ENCODE measurements around the gene EML6.

The EML6 gene

GRCh38 chr2:54909001-54909400, 185.5 kb downstream of the EML6 start:
- no peak for DNase-seq (ENCODE audit: low read depth in 2 of 2)

GRCh38 chr2:54912305-54912704, 188.8 kb downstream of the EML6 start:
- no peak for DNase-seq (ENCODE audit: low read depth in 2 of 2)

DNA sequence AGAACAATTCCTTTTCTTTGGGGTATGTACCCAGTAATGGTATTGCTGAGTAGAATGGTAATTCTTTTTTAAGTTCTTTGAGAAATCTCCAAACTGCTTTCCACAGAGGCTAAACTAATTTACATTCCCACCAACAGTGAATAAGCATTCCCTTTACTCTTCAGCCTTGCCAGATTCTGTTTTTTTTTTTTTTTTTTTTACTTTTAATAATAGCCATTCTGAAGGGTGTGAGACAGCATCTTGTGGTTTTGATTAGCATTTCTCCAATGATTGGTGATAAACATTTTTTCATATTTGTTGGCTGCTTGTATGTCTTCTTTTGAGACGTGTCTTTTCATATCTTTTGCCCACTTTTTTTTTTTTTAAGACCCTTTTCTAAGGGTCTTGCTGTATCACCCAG, 189.4 kb downstream of the EML6 start:
- no peak for DNase-seq (ENCODE audit: low read depth in 2 of 2)

DNA sequence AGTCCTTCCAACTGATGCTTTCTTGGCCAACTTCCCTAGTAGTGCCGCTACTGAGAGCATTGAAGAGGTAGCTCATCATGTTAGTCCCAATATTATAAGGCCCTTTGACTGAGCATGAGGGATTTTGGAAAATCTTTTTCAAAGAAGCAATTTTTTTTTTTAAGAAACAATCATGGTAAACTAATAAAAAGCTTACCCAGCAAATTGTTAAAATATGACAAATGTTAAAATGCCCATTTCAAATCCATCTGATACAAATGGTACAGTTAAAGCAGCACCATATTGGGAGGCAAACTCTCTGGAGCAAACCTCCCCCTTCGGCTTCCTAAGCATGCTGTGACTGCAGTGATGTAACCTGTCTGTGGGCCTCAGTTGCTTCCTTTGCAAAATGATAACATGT, 191.2 kb downstream of the EML6 start:
- DNase-seq (ENCODE audit: low read depth in 2 of 2), result no peak

- DNase-seq (ENCODE audit: low read depth in 2 of 2), result no peak
These were observed 191.6 kb downstream of the EML6 start for GRCh38 chr2:54915101-54915500.

GRCh38 chr2:54916637-54917036, 193.2 kb downstream of the EML6 start:
- no peak for DNase-seq (ENCODE audit: low read depth in 2 of 2)

- DNase-seq (ENCODE audit: low read depth in 2 of 2), result no peak
These were observed 195.3 kb downstream of the EML6 start for GRCh38 chr2:54918647-54919280.

DNA sequence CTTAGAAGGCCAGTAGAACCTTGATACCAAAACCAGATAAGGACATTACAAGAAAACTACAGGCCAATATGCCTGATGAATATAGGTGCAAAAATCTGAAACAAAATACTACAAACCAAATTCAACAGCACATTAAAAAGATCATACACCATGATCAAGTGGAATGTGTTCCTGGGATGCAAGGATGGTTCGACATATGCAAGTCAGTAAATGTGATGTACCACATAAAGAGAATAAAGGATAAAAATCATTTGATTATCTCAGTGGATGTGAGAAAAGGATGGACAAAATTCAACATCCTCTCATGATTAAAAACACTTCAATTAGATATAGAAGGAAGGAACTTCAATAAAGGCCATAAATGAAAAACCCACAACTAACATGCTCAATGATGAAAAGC, 197.2 kb downstream of the EML6 start:
- DNase-seq (ENCODE audit: low read depth in 2 of 2), result no peak

GRCh38 chr2:54924121-54924520, 200.7 kb downstream of the EML6 start:
- DNase-seq (ENCODE audit: low read depth in 2 of 2), result no peak

- DNase-seq (ENCODE audit: low read depth in 2 of 2), result no peak
These were observed 201.6 kb downstream of the EML6 start for GRCh38 chr2:54925022-54925421.

- no peak for DNase-seq (ENCODE audit: low read depth in 2 of 2)
These were observed 203.8 kb downstream of the EML6 start for GRCh38 chr2:54927085-54927750.

DNA sequence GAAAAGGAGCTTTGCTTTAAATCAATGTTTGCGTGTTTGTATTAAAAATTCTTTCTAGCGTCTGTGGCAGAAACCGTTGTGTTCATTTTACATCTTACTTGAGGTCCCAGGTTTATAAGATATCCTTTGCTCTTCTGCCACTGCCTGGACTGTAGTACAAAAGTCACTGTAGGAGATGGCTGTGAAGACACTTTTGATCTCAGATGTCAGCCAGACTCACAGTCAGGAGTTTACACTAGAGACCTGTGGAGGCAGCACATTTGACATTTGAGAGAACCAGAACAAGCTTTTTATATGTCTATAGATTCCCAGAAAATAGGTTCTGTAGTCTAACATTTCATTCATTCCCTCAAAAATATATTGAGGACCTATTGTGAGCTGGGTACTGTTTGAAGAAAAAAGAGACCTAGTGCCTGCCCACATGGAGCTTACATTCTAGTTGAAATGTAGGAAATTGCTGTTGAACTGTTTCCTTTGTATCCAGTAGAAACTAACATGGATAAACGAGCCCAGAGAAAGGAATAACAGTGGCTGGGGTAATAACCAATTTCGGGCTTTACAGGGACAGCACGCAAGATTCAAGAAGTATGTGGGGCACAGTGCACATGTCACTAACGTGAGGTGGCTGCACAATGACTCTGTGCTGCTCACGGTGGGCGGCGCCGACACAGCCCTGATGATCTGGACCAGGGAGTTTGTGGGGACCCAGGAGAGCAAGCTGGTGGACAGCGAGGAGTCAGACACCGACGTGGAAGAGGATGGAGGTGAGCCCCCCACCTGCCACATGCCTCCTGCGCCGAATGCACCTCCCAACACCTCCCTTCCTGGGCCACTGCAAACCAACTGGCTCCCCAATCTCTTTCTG, 204.5 kb downstream of the EML6 start:
- DNase-seq (ENCODE audit: low read depth in 2 of 2), result no peak

DNA sequence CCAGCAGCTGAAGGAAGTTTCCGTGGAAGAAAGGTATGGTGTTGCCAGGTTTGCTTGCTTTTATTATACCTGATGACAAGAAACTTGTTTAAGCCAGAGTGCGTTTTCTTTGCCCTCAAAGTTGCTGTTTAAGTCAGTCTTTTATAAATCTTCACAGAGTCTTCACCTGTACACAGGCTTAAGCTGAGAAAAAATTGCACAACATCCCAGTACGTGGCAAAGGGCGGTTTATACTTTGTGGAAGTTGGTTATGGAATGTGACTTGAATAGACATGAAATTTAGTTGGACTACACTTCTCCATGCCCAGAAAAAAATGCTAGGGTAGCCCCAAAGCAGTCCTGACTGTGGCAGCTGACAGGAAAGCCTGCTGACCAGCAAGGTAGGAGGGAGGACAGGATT, 205.3 kb downstream of the EML6 start:
- no peak for DNase-seq (ENCODE audit: low read depth in 2 of 2)

- DNase-seq (ENCODE audit: low read depth in 2 of 2), result no peak
These were observed 208.0 kb downstream of the EML6 start for GRCh38 chr2:54931473-54931872.

- DNase-seq (ENCODE audit: low read depth in 2 of 2), result no peak
These were observed 211.9 kb downstream of the EML6 start for GRCh38 chr2:54935389-54935788.

DNA sequence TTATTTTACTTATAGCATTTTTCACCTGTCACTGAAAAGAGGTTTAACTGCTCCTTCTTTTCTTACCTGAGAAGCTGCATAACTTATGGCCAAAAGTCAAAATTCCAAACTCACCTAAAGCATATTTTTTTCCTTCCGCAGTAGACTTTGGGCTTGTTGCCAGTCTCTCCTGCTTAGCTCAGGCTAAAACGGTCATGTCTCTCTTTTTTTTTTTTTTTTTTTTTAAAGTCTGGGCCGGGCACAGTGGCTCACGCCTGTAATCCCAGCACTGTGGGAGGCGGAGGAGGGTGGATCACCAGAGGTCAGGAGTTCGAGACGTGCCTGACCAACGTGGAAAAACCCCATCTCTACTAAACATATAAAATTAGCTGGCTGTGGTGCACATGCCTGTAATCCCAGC, 213.3 kb downstream of the EML6 start:
- DNase-seq (ENCODE audit: low read depth in 2 of 2), result no peak

DNA sequence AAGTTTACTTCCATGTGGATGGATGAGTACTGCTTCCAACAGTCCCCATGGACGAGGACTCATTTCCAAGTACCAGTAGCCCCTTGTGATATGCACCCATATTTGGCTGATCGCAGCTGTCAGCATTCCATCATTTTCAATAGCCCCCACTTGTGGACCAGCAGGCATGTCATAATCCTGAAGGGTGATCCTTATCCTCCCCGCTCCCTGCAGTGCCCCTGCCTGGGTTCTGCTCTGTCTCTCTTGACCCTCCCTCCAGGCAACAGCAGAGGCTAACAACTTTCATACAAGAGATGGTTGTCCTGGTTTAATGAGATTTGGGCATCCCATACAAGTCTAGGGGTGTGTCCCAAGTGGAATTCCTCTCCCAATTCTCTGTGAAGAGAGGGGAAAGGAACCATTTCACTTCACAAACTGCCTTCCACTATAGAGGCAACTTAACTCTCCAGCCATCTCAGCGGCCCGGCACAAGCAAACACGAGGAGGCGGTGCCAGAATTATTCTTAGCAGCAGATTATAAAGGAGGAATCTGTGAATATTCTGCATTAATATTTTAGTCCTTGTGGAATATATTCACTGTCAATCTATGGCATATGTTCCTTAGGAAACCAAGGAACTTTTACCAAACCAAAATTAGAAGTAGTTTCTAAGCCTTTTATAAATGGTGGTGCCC, 216.1 kb downstream of the EML6 start:
- no peak for DNase-seq (ENCODE audit: low read depth in 2 of 2)

DNA sequence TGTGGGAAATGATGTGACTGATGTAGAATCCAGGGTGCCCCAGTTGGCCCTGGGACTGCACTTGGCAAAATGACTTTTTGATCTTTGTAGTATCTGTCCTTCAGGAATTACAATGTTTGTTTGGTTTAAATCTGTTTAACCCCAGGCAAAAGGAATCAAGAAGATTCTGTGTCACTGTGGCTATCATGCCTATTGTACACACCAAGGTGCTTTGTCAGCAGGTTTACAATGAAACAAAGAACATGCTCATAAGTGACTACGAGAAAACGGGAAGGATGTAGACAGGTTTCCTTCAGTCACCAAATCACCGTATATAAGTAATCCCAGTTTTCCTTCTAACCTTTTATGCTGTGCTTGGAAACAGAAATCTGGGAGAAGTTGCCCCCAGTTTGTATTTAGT, 217.3 kb downstream of the EML6 start:
- no peak for DNase-seq (ENCODE audit: low read depth in 2 of 2)

DNA sequence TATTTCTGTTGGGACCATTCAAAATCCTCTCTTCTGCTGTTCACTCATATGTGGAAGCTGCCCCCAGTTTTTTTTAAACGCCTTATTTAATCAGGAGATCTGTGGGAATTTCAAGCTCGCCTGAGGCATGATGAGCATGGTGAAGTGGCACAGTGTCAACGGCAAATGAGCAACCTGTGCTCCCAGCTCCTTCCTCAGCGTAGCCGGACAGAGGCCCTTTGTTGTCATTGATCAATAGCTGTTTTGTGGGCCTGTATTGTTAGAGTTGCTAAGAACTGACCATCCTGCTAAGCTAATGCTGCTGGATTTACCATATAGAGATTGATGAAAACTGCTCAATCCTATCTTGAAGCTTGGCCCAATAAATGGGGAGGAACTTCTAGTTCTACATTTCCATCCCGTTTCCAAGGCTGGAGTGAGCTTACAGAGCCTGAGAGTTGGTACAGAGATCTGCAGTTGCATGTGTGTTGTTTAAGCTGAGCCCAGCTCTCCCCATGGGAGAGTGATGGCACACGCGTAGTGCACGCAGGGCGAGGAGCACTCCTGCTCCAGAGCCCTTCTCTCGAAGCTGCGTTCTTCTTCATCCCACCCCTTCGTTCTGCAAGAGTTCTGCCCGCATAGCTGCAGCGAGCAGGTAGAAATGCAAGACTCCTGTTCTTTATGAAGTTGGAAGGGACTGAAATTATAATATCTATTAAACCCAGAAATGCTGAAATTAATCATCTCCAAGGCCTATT, 218.0 kb downstream of the EML6 start:
- no peak for DNase-seq (ENCODE audit: low read depth in 2 of 2)

- DNase-seq (ENCODE audit: low read depth in 2 of 2), result peak; percentile 11 to 17
These were observed 218.9 kb downstream of the EML6 start for GRCh38 chr2:54942373-54942772.

DNA sequence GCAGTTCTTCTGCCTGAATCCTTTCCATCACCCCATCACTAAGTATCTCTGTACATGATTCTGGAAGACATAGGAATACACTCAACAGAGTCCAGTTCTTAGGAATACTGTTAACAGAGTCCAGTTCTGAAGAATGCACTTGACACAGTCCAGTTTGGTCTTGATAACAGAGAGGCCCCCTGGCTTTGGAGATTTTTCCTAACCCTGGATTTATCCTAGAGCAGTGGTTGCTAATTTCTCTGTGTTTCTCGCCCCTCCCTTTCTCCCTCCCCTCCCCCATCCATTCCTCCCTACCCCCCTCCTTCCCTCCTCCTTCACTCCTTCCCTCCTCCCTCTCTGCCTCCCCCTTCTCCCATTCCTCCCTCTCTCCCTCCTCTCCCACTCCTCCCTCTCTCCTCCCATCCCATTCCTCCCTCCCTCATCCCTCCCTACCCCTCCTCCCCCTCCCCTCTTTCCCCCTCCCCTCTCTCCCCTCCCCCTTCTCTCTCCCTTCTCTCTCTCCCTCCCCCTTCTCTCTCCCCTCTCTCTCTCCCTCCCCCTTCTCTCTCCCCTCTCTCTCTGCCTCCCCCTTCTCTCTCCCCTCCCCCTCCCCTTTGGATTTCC, 221.4 kb downstream of the EML6 start:
- DNase-seq (ENCODE audit: low read depth in 2 of 2), result no peak
